GM19455 (cell line): ENCODE results near the gene SRSF5.
"Not testable (repeated sequence)": the region's sequence is repeated elsewhere in the genome, so short reads cannot be mapped to it uniquely, and the experiment has no call there.

Experiments
- ATAC-seq: cut with Tn5 transposase; IDR thresholded peaks from one replicate; pipeline ENCODE4 v1.9.1; 2021; ENCODE audit not compliant: unreplicated experiment

The SRSF5 gene

DNA sequence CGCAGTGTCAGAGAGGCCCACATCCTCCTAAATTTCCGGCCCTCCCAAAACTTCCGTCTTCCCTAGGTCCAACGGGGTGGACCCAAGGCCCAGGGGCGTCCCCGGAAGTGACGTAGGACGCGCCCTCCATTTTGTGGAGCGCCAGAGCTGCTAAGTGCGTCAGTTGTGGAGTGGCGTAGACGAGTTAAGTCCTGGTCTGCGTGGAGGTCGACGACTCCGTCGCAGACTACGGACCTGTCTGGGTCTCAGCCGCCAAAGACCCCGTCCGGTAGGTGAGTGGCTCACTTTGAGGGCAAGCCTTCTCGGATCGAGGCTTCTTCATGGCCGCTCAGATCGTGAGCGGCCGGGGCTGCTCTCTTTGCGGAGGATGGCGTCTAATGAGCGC is at the start of gene SRSF5:
SRSF5 (plus strand) TSS at position 159 of the 385 bp plus-strand sequence. CDS start 1,015 bp downstream, outside the sequence.
- peak; percentile 79 for ATAC-seq

GRCh38 chr14:69718614-69719013 is 48.3 kb upstream of the SRSF5 start:
- not testable (repeated sequence) for ATAC-seq

DNA sequence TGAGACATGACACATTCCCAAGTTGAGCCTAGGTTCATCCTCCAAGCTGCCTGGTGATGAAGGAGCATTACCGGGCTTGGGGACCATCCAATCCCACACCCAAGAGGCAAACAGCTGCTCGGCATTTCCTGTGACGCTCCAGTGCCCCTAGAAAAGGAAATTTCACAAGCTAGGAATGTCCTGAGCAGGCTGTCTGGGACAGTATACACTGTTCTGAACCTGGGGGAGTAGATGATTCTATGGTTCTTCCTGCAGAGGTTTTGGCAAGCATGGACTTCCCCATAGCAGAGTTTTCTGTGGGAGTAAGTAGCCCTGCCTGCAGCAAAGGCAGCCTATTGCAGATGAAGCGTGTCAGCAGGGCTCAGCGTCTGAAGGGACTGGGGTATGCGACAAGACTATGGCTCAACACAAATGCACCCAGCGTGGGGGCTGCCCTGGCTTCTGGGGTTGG is 47.4 kb upstream of the SRSF5 start:
- ATAC-seq, result no peak

DNA sequence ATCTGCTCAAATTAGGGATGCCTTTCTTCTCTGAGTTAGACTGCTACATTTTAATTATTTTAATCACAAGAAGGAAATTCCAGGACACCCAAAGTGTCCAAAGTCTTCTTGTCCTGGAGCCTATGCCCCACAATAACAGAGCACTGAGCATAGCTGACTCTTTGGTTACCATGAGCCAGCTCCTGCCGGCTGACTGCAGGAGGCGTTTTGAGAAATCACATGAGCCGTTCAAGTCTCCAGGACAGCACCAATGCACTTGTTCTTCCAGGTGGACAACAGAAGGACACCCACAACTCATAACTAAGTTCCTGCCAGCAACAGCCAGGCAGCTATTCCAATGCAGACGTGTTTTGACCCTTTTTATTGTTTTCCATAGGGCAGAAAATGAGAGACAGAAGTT is 46.0 kb upstream of the SRSF5 start:
- ATAC-seq, result no peak

- ATAC-seq, result peak; percentile 85
Observed at GRCh38 chr14:69726761-69727511, 40.0 kb upstream of the SRSF5 start.

DNA sequence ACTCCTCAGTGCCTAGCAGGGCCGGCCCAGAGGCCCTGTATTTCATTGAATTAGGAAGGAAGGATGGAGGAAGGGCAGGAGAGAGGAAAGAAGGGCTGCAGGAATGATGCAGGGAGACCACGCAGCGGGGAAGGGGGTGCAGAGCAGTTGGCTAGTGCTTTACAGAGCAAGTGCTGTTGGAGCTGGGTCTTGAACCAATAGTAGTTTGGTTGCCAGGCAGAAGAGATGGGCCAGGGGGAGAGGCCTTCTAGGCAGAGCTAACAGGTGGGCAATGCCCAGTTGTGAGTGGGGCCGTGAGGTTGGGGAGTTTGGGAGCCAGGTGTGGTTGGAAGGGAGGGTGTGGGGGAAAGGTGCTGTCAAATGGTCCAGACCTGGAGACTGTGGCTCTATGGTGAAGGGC is 39.1 kb upstream of the SRSF5 start:
- ATAC-seq, result no peak

DNA sequence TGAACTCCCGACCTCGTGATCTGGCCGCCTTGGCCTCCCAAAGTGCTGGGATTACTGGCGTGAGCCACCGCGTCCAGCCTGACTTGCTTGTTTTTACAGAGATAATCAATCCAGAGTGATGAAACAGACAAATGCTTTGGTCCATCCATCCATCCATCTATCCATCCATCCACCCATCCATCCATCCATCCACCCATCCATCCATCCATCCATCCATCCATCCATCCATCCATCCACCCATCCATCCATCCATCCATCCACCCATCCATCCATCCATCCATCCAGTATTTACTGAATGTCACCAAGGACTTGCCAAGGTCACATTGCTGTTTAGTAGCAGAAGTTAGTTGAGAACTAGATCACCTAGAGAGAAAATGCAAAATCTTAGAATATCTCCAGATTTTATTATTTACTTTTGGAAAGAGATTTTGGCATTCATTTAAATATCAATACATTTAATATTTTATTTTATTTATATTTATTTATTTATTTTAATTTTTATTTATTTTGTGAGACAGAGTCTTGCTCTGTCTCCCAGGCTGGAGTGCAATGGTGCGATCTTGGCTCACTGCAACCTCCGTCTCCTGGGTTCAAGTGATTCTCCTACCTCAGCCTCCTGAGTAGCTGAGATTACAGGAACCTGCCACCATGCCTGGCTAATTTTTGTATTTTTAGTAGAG is 34.9 kb upstream of the SRSF5 start:
- not testable (repeated sequence) for ATAC-seq

GRCh38 chr14:69736405-69736804 is 30.5 kb upstream of the SRSF5 start:
- ATAC-seq, result not testable (repeated sequence)

- ATAC-seq, result no peak
Observed at GRCh38 chr14:69741055-69741454, 25.9 kb upstream of the SRSF5 start.

- no peak for ATAC-seq
Observed at GRCh38 chr14:69749956-69750355, 17.0 kb upstream of the SRSF5 start.

DNA sequence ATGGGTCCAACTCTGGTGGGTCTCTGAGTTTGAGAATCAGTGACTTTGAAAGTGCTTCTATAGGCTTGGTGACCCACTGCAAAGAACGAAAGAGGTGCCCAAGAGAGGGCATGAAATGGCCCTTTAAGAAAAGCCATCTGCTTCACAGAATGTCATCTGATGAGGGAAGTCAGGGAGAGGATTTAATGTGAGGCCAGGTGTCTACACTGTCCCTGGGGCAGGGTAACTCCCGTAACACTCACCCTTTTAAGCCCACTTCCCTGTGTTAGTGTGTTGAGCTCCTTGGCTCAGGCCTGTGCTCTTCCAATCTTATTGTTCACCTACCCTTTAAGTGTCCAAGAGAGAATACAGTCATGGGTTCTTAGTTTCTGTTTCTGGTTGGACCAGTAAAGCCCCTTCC is 16.4 kb upstream of the SRSF5 start:
- ATAC-seq, result no peak

- no peak for ATAC-seq
Observed at GRCh38 chr14:69752773-69753172, 14.2 kb upstream of the SRSF5 start.

DNA sequence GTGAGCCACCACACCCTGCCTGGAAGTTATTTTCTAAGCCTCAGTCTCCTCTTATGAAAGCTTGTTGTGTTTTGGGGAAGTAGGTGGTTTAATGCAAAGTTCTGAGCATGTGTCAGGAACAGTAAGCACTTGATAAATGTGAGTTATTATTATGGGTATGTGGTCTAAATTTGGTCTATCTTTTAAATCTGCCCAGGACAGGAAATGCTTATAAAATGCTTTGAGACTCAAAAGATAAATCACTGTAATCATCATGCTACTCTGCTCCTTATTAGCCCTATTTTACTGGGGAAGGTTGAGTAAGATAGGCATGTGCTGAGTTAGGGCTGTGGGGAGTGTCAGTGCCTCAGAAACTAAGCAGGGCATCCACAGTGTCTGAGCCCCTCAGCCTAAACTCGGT is 13.1 kb upstream of the SRSF5 start:
- no peak for ATAC-seq

GRCh38 chr14:69754487-69754886 is 12.5 kb upstream of the SRSF5 start:
- no peak for ATAC-seq

DNA sequence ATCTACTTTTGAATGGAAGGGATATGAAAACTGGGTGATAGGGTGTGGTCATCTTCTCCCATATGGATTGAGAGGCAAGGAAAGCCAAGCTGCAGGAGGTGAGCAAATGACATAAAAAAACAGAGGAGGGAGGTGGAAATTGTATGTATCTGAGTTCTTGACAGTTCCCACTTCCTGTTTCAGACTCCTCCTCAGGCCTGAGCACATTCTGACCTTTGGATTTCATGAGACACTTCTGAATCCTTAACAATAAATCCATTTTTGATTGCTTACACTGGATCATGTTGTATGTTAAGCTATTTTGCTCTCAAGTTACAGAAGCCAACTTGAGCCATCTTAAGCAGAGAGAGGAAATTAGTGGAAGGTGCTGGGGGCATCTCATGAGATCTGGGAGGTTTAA is 11.6 kb upstream of the SRSF5 start:
- no peak for ATAC-seq

- no peak for ATAC-seq
Observed at GRCh38 chr14:69755784-69756183, 11.2 kb upstream of the SRSF5 start.

DNA sequence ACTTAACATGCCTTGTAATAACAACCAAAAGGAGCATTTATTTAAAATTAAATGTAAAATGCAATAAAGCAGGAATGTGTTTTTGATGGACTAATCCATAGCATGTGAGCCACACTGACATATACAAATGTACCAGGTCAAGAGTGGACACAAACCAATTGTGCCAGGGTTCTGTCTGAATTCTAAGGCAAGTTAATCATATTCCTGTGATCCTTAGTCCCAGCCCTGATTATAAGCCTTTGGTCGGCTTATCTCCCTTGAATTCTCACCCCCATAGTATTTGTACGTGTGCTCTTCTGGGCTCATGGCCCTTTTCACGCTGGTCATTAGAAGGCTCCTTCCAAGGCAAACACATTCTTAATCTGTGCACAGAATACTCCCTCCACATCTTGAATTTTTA is 10.6 kb upstream of the SRSF5 start:
- ATAC-seq, result no peak

DNA sequence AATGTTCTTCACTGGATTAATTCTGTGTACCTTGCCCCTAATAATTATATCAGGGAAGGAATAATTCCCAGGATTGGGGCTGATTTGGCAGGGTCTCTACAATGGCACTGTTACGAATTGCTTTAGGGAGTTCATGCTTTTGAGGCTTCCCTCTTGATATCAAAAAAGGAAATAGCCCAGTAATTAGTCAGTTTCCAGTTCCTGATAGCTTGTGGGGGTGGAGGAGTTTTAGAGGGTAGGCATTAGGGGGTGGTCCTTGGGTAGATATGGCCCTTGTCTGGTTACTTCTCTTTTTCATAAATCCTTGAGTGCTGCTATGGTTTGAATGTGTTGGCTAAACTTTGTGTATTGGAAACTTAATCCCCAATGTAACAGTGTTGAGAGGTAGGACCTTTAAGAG is 6.1 kb upstream of the SRSF5 start:
- no peak for ATAC-seq

- no peak for ATAC-seq
Observed at GRCh38 chr14:69763761-69764510, 3.0 kb upstream of the SRSF5 start.

GRCh38 chr14:69767369-69767999 is 542 bp downstream of the SRSF5 start:
- peak; percentile 71 for ATAC-seq

DNA sequence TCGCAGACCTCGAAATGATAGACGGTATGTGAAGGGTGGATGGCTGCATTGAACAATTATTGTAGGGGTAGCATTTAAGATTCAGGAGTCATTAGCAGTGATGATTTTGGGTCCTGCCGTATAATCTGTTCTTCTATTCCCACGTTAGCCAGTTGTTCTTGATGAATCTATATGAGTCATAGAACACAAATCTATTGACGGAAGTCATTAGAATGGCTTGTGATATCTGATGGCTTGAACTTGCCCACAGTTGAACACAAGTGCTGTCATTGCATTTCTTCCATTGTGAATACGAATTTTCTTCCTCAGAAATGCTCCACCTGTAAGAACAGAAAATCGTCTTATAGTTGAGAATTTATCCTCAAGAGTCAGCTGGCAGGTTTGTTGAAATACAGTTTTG is 1.9 kb downstream of the SRSF5 start:
- no peak for ATAC-seq
